H9 (cell line): ENCODE measurements around the gene PLPP7. TPM values are rescaled to one million over a fixed set of nuclear protein-coding genes. Genes with fewer than 3 reads are reported as not detected.

Source experiments
- DNase-seq: peaks from one replicate; pipeline ENCODE4 v3.0.0-alpha.2; 2017
- H2AFZ ChIP-seq: one replicate; pipeline ENCODE4 v1.6.1; 2013; ENCODE audit warnings: mild to moderate bottlenecking, low read length, control low read depth, moderate library complexity
- H2AK5ac ChIP-seq: 2 replicates; pipeline ENCODE4 v1.6.1; 2013; ENCODE audit warnings: low read length, control low read depth, mixed read lengths; ENCODE audit not compliant: insufficient read length
- H2BK120ac ChIP-seq: one replicate; pipeline ENCODE4 v1.6.1; 2013; ENCODE audit warnings: low read depth, mild to moderate bottlenecking, low read length, control low read depth, inconsistent platforms; ENCODE audit not compliant: poor library complexity, severe bottlenecking
- H2BK12ac ChIP-seq: 2 replicates; pipeline ENCODE4 v1.6.1; 2013; ENCODE audit warnings: low read length, control low read depth, mixed read lengths, low read depth; ENCODE audit not compliant: insufficient read length
- H2BK15ac ChIP-seq: 2 replicates; pipeline ENCODE4 v1.6.1; 2013; ENCODE audit warnings: low read depth, low read length, control low read depth
- H2BK20ac ChIP-seq: one replicate; pipeline ENCODE4 v1.6.1; 2013; ENCODE audit warnings: low read depth, mild to moderate bottlenecking, low read length, control low read depth, inconsistent platforms; ENCODE audit not compliant: poor library complexity, severe bottlenecking
- H2BK5ac ChIP-seq: 2 replicates; pipeline ENCODE4 v1.6.1; 2013; ENCODE audit warnings: low read length, control low read depth, mixed read lengths; ENCODE audit not compliant: insufficient read length
- H3K14ac ChIP-seq: 2 replicates; pipeline ENCODE4 v1.6.1; 2013; ENCODE audit warnings: low read length, control low read depth; ENCODE audit not compliant: insufficient read depth
- H3K18ac ChIP-seq: 2 replicates; pipeline ENCODE4 v1.6.1; 2013; ENCODE audit warnings: low read depth, mild to moderate bottlenecking, mixed read lengths, low read length, control low read depth; ENCODE audit not compliant: insufficient read length
- H3K23ac ChIP-seq: 2 replicates; pipeline ENCODE4 v1.6.1; 2013; ENCODE audit warnings: low read length, control low read depth, mixed read lengths, low read depth; ENCODE audit not compliant: insufficient read length
- H3K23me2 ChIP-seq: 2 replicates; pipeline ENCODE4 v1.6.1; 2013; ENCODE audit warnings: low read depth, mild to moderate bottlenecking, mixed read lengths, low read length, control low read depth; ENCODE audit not compliant: insufficient read length, poor library complexity, severe bottlenecking
- H3K27ac ChIP-seq: 2 replicates; pipeline ENCODE4 v1.5.1; 2013; ENCODE audit warnings: low read length, control low read depth, mixed read lengths, low read depth; ENCODE audit not compliant: insufficient read length
- H3K27me3 ChIP-seq: 2 replicates; pipeline ENCODE4 v1.6.1; 2013; ENCODE audit warnings: low read length, control low read depth, inconsistent platforms; ENCODE audit not compliant: insufficient read depth
- H3K4ac ChIP-seq: 2 replicates; pipeline ENCODE4 v1.6.1; 2013; ENCODE audit warnings: low read depth, mild to moderate bottlenecking, control low read depth, inconsistent platforms, low read length, moderate library complexity
- H3K4me1 ChIP-seq: 2 replicates; pipeline ENCODE4 v1.6.1; 2013; ENCODE audit warnings: low read length, control low read depth, inconsistent platforms; ENCODE audit not compliant: insufficient read depth
- H3K4me2 ChIP-seq: 2 replicates; pipeline ENCODE4 v1.6.1; 2013; ENCODE audit warnings: low read length, control low read depth, mixed read lengths; ENCODE audit not compliant: insufficient read length, insufficient read depth
- H3K56ac ChIP-seq: 2 replicates; pipeline ENCODE4 v1.6.1; 2013; ENCODE audit warnings: low read depth, mild to moderate bottlenecking, mixed read lengths, low read length, control low read depth; ENCODE audit not compliant: insufficient read length
- H3K79me1 ChIP-seq: 2 replicates; pipeline ENCODE4 v1.6.1; 2013; ENCODE audit warnings: low read depth, mild to moderate bottlenecking, moderate library complexity, low read length, control low read depth, inconsistent platforms; ENCODE audit not compliant: insufficient read depth, poor library complexity, severe bottlenecking
- H3K79me2 ChIP-seq: 2 replicates; pipeline ENCODE4 v1.6.1; 2013; ENCODE audit warnings: low read length, control low read depth, inconsistent platforms; ENCODE audit not compliant: insufficient read depth
- H3K9ac ChIP-seq: 2 replicates; pipeline ENCODE4 v1.6.1; 2013; ENCODE audit warnings: low read length, control low read depth, mixed read lengths; ENCODE audit not compliant: insufficient read length; ENCODE audit errors: extremely low read depth
- H3K9me3 ChIP-seq: one replicate; pipeline ENCODE4 v1.6.1; 2013; ENCODE audit warnings: low read depth, low read length, inconsistent platforms; ENCODE audit not compliant: control insufficient read depth
- H3T11ph ChIP-seq: one replicate; pipeline ENCODE4 v1.6.1; 2013; ENCODE audit warnings: mild to moderate bottlenecking, low read length, control low read depth, inconsistent platforms
- H4K20me1 ChIP-seq: one replicate; pipeline ENCODE4 v1.6.1; 2013; ENCODE audit not compliant: control insufficient read depth, insufficient read length, insufficient read depth
- H4K5ac ChIP-seq: 2 replicates; pipeline ENCODE4 v1.6.1; 2013; ENCODE audit warnings: low read depth, mild to moderate bottlenecking, mixed read lengths, low read length, control low read depth; ENCODE audit not compliant: insufficient read length
- H4K8ac ChIP-seq: replicated peaks from 2 replicates; pipeline ENCODE4 v1.6.1; 2013; ENCODE audit warnings: low read length, control low read depth, mixed read lengths, low read depth; ENCODE audit not compliant: insufficient read length
- H4K91ac ChIP-seq: 2 replicates; pipeline ENCODE4 v1.6.1; 2013; ENCODE audit warnings: low read depth, mild to moderate bottlenecking, moderate library complexity, mixed read lengths, low read length, control low read depth; ENCODE audit not compliant: insufficient read length
- H3K27ac Mint-ChIP-seq, 3 experiments: 2 replicates in 2 of 3; 3 replicates in 1 of 3; pipeline ENCODE4 v1.8.0; 2020 to 2021; ENCODE audit warnings: mixed read lengths in 3 of 3, mild to moderate bottlenecking in 1 of 3, moderate library complexity in 1 of 3
- H3K27me3 Mint-ChIP-seq: 2 replicates; pipeline ENCODE4 v1.8.0; 2021; ENCODE audit warnings: low read depth, mild to moderate bottlenecking, moderate library complexity, mixed read lengths
- H3K36me3 Mint-ChIP-seq, 3 experiments: 2 replicates in 2 of 3; 3 replicates in 1 of 3; pipeline ENCODE4 v1.8.0; 2020 to 2021; ENCODE audit warnings: low read depth in 3 of 3, mixed read lengths in 3 of 3; ENCODE audit not compliant: insufficient read depth in 1 of 3
- H3K4me1 Mint-ChIP-seq, 2 experiments: 2 replicates each; pipeline ENCODE4 v1.8.0; 2020; ENCODE audit warnings: mixed read lengths in 2 of 2
- H3K4me3 Mint-ChIP-seq, 2 experiments: 2 replicates in 1 of 2; 3 replicates in 1 of 2; pipeline ENCODE4 v1.8.0; 2020 to 2021; ENCODE audit warnings: mild to moderate bottlenecking in 2 of 2, mixed read lengths in 2 of 2, moderate library complexity in 1 of 2
- H3K9me3 Mint-ChIP-seq, 2 experiments: 2 replicates in 1 of 2; 3 replicates in 1 of 2; pipeline ENCODE4 v1.8.0; 2020; ENCODE audit warnings: mild to moderate bottlenecking in 2 of 2, mixed read lengths in 2 of 2, moderate library complexity in 1 of 2
- CTCF ChIP-seq: fragments of 200-600 bp; sonication (generic); conservative IDR thresholded peaks from 3 replicates; pipeline ENCODE4 v1.8.0; 2021; ENCODE audit warnings: antibody characterized with exemption, mild to moderate bottlenecking
- WGBS: extraction: QIAGEN DNeasy Blood & Tissue Kit; methylation state at CpG from one replicate; pipeline ENCODE4 v1.1.7; 2013; ENCODE audit warnings: missing lambda C conversion rate, low lambda C conversion rate, mixed read lengths; ENCODE audit not compliant: insufficient read length; ENCODE audit errors: extremely low coverage; 5-methylcytosine and 5-hydroxymethylcytosine counted together
- total RNA-seq: library from RNA; stranded (reverse); gene quantifications from 2 replicates; pipeline ENCODE4 v1.2.1, GENCODE V29; 2021

The PLPP7 gene
- total RNA-seq, 1 experiment from 2014 or later: 1.9 TPM

GRCh38 chr9:131253891-131254491 is 35.5 kb upstream of the PLPP7 start:
- H3K4me1 ChIP-seq: no peaks in the 10 kb centered on the region; the same call in 1 of the 2 replicates
- H2AK5ac ChIP-seq: no peak overlapping the region
- H3K27ac ChIP-seq: no peak overlapping the region
- H3K27me3 Mint-ChIP-seq: no peaks in the 10 kb centered on the region
- no peak overlapping the region for H2BK15ac ChIP-seq
- H3K9me3 Mint-ChIP-seq: no peaks in the 10 kb centered on the region
- H2AFZ ChIP-seq: no peak overlapping the region
- no peak overlapping the region for H3K9ac ChIP-seq
- no peak overlapping the region for H2BK5ac ChIP-seq
- H3K14ac ChIP-seq: no peak overlapping the region
- no peak for TF ChIP-seq CTCF
- no peaks in the 10 kb centered on the region for H3K27me3 ChIP-seq
- no peak for DNase-seq
- no peak overlapping the region for H4K91ac ChIP-seq
- H3K27ac Mint-ChIP-seq: peak overlapping the region in 2 of 3 experiments; percentile 51 to 65; a peak in 2 of 7 replicates
- no CpG with 5 or more reads among the region's 14 CpGs for WGBS
- no peaks in the 10 kb centered on the region for H3K79me2 ChIP-seq
- no peak overlapping the region for H3K4me3 Mint-ChIP-seq
- H4K8ac ChIP-seq: no peak overlapping the region
- no peak overlapping the region for H2BK120ac ChIP-seq
- H3K36me3 Mint-ChIP-seq: no peaks in the 10 kb centered on the region
- H3K18ac ChIP-seq: no peak overlapping the region
- no peak overlapping the region for H2BK20ac ChIP-seq
- H4K5ac ChIP-seq: no peak overlapping the region
- no peaks in the 10 kb centered on the region for H3K79me1 ChIP-seq
- H3K4me1 Mint-ChIP-seq: peaks cover 5 to 19% of the 10 kb centered on the region in 2 experiments; a peak in 3 of 4 replicates
- H3K23me2 ChIP-seq: no peaks in the 10 kb centered on the region
- H3K4ac ChIP-seq: no peak overlapping the region
- no peaks in the 10 kb centered on the region for H3K9me3 ChIP-seq
- H4K20me1 ChIP-seq: no peaks in the 10 kb centered on the region
- H3K4me2 ChIP-seq: no peak overlapping the region
- H3T11ph ChIP-seq: no peak overlapping the region
- no peak overlapping the region for H2BK12ac ChIP-seq
- H3K23ac ChIP-seq: no peak overlapping the region
- H3K56ac ChIP-seq: no peak overlapping the region
